ENCODE data around the gene PHEX.
A peak's percentile ranks its signal among the peaks of the same experiment; 100 is the strongest.
"Not testable (repeated sequence)": the region's sequence is repeated elsewhere in the genome, so short reads cannot be mapped to it uniquely, and the experiment has no call there.

PHEX gene

GRCh38 chrX:22246620-22247019, 214.5 kb downstream of the PHEX start:
- DNase-seq (ENCODE audit: low read depth) = peak; percentile 16

GRCh38 chrX:22247169-22247568, 215.0 kb downstream of the PHEX start:
- DNase-seq (ENCODE audit: low read depth) = peak; percentile 49

GRCh38 chrX:22248401-22248800, 216.3 kb downstream of the PHEX start:
- no peak for DNase-seq (ENCODE audit: low read depth)

GRCh38 chrX:22249371-22249770, 217.2 kb downstream of the PHEX start:
- DNase-seq (ENCODE audit: low read depth) = no peak

- DNase-seq (ENCODE audit: low read depth) = no peak
These were observed 236.6 kb downstream of the PHEX start for GRCh38 chrX:22268706-22269105.

GRCh38 chrX:22272613-22273012, 240.5 kb downstream of the PHEX start, which contains the start of gene CBLL2:
TSS of gene CBLL2 (plus strand) at chrX:22272913. CDS start at chrX:22272992, 79 bp downstream.
- no peak for DNase-seq (ENCODE audit: low read depth)

- DNase-seq (ENCODE audit: low read depth) = no peak
These were observed 241.7 kb downstream of the PHEX start for GRCh38 chrX:22273714-22274317.

- DNase-seq (ENCODE audit: low read depth) = peak; percentile 3
These were observed 244.7 kb downstream of the PHEX start for GRCh38 chrX:22276781-22277180.

- DNase-seq (ENCODE audit: low read depth) = no peak
These were observed 246.2 kb downstream of the PHEX start for GRCh38 chrX:22278375-22278774.

- not testable (repeated sequence) for DNase-seq (ENCODE audit: low read depth)
These were observed 257.1 kb downstream of the PHEX start for GRCh38 chrX:22289209-22289608.

- no peak for DNase-seq (ENCODE audit: low read depth)
These were observed 264.7 kb downstream of the PHEX start for GRCh38 chrX:22296871-22297270.

GRCh38 chrX:22300130-22300529, 268.0 kb downstream of the PHEX start:
- peak; percentile 52 for DNase-seq (ENCODE audit: low read depth)

All from iris pigment epithelial cell (primary cell).